ENCODE data around the gene CRTC1.

Gene CRTC1, protein sequence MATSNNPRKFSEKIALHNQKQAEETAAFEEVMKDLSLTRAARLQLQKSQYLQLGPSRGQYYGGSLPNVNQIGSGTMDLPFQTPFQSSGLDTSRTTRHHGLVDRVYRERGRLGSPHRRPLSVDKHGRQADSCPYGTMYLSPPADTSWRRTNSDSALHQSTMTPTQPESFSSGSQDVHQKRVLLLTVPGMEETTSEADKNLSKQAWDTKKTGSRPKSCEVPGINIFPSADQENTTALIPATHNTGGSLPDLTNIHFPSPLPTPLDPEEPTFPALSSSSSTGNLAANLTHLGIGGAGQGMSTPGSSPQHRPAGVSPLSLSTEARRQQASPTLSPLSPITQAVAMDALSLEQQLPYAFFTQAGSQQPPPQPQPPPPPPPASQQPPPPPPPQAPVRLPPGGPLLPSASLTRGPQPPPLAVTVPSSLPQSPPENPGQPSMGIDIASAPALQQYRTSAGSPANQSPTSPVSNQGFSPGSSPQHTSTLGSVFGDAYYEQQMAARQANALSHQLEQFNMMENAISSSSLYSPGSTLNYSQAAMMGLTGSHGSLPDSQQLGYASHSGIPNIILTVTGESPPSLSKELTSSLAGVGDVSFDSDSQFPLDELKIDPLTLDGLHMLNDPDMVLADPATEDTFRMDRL

DNA sequence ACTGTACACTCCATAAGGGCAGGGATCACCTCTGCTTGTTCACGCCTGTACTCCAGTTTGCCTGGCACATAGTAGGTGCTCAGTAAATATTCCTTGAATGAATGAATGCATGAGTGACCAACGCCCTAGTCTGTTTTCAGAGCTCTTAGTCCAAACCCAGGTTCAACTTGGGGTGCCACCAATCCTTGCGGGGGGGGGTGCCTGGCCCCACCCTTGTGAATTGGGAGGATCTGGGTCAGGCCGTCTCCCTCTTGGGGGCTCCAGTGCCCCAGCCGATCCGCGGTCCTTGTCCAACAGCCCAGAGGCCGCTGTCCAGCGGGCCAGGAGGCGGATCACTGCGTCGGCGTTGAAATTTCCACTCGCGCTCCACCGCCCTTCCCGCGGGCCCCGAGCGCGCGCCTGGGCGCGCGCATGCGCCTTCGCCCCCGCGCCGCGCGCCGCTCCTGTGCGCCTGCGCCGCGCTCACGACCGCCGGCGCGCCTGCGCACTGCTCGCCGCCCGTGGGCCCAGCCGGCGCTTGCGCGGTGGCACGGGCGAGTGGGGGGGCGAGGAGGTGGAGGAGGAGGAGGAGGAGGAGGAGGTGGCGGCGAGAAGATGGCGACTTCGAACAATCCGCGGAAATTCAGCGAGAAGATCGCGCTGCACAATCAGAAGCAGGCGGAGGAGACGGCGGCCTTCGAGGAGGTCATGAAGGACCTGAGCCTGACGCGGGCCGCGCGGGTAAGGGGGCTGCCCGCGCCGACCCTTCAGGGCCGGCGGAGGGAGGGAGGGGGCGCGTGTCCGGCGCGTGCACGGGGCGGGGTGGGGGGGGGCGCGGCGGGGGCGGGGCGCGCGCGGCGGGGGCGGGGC is at the start of gene CRTC1:
CRTC1 (plus strand) TSS at position 572 of the 849 bp plus-strand sequence; CDS start at position 595, 23 bp downstream.
- no peaks in the 10 kb centered on the region for H3K36me3 Mint-ChIP-seq (ENCODE audit: low read depth)
- peak; percentile 89 for DNase-seq (ENCODE audit: low spot score)
- peaks cover 5% of the 10 kb centered on the region for H3K4me1 Mint-ChIP-seq (ENCODE audit: low read depth)
- no peaks in the 10 kb centered on the region for H3K9me3 Mint-ChIP-seq
- peak within 1 kb of the TSS; percentile 94 for H3K27ac Mint-ChIP-seq
- peak within 1 kb of the TSS; percentile 89 for H3K4me3 Mint-ChIP-seq
- peaks cover 2% of the 10 kb centered on the region for H3K27me3 Mint-ChIP-seq (ENCODE audit: low read depth)

DNA sequence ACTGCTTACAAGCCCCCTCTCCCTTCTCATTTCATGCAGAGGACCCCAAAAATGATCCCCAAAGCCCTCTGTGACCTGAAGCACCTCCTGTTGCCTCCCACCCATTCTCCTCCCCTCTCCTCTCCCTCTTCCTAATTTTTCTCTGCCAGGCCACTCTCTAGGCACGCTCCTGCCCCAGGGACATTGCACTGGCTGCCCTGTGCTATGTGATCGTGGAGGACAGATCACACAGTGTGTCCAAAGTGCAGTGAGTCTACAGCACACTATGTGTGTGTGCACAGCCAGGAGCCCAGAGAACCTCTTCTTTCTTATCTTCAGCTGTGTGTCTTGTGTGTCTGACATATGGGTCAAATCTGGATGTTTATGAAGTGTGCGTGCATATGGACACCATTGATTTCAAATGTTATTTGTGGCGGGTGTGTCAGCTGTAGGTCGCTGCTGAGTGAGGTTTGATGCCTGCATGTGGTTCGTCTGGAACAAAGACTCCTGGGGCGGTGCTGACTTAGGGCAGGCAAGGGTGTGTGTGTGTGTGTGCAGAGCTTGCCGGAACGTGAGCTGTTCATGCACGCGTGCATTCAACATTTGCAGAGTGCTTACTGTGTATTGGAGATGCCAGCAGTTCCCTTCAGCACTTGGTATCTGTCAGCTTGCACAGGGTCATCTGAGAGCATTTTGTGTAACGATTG is 48.7 kb upstream of the CRTC1 start:
- Mint-ChIP-seq H3K27me3 (ENCODE audit: low read depth) (peaks cover 14% of the 10 kb centered on the region), H3K27ac (no peak overlapping the region), H3K36me3 (ENCODE audit: low read depth) (no peaks in the 10 kb centered on the region), H3K9me3 (no peaks in the 10 kb centered on the region), H3K4me1 (ENCODE audit: low read depth) (peaks cover 26% of the 10 kb centered on the region), H3K4me3 (no peak overlapping the region)
- no peak for DNase-seq (ENCODE audit: low spot score)

DNA sequence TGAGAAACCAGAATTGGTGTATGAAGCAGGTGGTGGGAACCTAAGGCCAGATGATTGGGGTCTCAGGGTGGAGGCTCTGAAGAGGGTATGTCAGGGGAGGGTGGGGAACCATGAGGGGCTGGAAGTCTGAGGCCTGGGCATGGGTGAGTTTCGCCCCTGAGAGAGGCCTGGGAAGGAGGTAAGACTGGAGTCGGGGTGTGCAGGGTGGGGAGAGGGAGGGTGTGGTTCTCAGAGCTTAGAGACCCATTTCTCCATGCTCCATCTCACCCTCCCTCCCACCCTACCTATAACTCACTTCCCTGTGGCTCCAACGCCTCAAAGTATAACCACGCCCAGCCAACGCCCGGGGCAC is 47.7 kb upstream of the CRTC1 start:
- no peaks in the 10 kb centered on the region for H3K36me3 Mint-ChIP-seq (ENCODE audit: low read depth)
- DNase-seq (ENCODE audit: low spot score): no peak
- H3K4me1 Mint-ChIP-seq (ENCODE audit: low read depth): peaks cover 27% of the 10 kb centered on the region
- H3K9me3 Mint-ChIP-seq: no peaks in the 10 kb centered on the region
- H3K27me3 Mint-ChIP-seq (ENCODE audit: low read depth): peaks cover 10% of the 10 kb centered on the region
- peak overlapping the region; percentile 90 for H3K4me3 Mint-ChIP-seq
- peak overlapping the region; percentile 92 for H3K27ac Mint-ChIP-seq

DNA sequence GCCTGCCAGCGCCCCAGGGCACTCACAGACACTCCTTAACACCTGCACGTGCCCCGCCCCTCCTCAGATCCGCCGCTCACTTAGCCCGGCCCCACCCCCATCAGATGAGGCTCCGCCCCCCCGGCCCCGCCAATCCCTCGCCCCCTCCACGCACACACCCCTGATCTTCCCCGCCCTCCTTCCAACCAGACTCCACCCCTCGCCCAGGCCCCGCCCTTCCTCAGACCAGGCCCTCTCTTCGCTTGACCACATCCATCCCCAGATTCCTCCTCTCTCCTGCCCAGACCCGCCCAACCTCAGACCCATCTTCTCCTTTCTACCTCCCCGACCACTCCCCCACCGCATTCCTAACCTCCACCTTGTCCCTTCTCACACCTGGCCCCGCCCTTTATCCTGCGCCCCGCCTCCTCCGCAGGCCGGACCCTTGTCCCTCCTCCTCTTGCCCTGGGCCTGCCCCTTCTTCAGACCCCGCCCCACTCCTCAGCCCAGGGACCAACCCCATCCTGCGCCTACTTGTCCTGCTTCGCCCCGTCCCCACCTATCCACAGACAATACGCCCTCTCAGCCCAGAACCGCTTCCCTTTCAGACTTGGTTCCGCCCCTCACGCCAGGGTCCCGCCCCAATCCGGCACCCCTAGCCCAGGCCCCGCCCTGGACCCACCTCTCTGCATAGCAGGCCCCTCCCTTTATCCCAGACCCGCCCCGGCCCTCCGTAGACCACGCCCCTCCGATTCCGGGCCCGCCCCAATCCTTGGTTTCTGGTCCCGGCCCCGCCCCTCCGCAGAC is 47.1 kb upstream of the CRTC1 start:
- DNase-seq (ENCODE audit: low spot score): peak; percentile 95
- H3K4me1 Mint-ChIP-seq (ENCODE audit: low read depth): peaks cover 27% of the 10 kb centered on the region
- H3K4me3 Mint-ChIP-seq: peak overlapping the region; percentile 90
- peak overlapping the region; percentile 92 for H3K27ac Mint-ChIP-seq
- H3K27me3 Mint-ChIP-seq (ENCODE audit: low read depth): peaks cover 10% of the 10 kb centered on the region
- H3K9me3 Mint-ChIP-seq: no peaks in the 10 kb centered on the region
- no peaks in the 10 kb centered on the region for H3K36me3 Mint-ChIP-seq (ENCODE audit: low read depth)

DNA sequence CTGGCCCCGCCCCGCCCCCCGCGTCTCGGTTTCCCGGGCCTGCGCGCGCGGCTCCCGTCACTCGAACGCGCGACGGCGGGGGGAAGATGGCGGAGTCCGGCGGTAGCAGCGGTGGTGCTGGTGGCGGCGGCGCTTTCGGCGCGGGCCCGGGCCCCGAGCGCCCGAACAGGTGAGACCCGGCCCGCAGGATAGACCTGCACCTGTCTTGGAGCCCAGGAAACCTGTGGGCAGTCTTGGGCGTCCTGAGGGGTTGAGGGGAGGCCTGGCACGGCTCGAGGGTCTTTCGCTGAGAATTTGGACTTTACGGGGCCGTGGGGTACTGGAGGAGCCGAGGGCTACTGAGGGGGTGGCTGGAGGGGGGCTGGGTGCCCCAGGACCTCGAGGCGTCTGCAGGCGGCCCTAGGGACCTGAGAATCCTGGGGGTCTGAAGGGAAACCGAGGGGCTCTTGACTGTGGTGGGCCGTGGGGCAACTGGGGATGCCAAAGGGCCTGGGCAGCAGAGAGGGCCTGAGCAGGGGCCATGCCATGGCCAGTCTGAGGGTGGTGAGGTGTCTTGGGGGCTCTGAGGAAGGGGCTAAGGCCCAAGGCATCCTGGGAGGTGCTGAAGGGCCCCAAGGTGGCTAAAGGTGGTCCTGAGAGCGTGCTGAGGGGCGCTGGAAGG is 46.4 kb upstream of the CRTC1 start, which contains the start of gene KLHL26:
KLHL26 (plus strand) TSS at position 60 of the 661 bp plus-strand sequence; CDS start at position 87, 27 bp downstream.
- H3K27me3 Mint-ChIP-seq (ENCODE audit: low read depth): peaks cover 10% of the 10 kb centered on the region
- peak within 1 kb of the TSS; percentile 90 for H3K4me3 Mint-ChIP-seq
- no peaks in the 10 kb centered on the region for H3K36me3 Mint-ChIP-seq (ENCODE audit: low read depth)
- DNase-seq (ENCODE audit: low spot score): no peak
- peak within 1 kb of the TSS; percentile 92 for H3K27ac Mint-ChIP-seq
- no peaks in the 10 kb centered on the region for H3K9me3 Mint-ChIP-seq
- H3K4me1 Mint-ChIP-seq (ENCODE audit: low read depth): peaks cover 27% of the 10 kb centered on the region

DNA sequence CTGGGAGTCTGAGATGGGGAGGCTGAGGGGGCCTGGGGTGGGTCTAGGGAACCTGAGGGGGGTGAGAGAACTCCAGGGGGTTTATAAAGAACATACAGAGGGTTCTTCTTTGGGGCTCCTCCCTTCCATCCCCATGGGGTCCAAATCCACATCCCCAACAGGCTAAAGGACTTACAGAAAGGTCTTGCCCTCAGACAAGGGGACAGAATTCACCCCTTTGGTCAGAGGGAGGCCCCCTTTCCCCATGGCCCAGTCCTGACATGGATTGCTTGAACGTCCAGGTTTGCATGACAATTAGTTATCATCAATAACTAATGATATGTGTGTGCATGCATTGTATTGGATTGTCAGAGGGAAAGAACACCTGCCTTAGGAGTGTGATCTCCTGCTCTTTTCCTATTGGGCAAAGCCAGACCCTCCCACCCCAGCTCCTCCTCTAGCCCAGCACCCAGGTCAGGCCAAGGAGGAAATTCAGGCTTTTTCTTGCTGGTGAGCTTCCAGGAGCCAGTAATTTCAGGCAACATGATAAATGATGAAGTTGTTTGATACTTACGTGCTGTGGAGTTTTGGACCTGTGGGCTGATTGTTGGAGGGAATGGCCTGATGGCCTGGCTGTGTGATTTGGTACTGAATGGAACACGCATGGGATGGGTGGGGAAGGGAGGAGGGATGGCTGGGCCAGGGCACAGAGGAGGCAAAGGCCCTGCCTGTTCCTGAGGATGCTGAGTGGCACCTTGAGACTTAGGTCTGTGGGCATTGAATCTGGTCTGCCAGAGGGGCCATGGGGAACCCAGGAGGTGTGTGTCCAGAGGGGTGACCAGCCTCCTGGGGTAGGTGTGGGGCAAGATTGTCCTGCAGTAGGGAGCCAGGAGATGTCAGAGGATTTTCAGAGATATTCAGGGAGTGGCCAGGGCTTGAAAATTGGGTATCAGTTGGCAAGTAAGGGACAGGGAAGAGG is 45.5 kb upstream of the CRTC1 start:
- Mint-ChIP-seq H3K27ac (peak overlapping the region; percentile 77), H3K36me3 (ENCODE audit: low read depth) (no peaks in the 10 kb centered on the region), H3K27me3 (ENCODE audit: low read depth) (peaks cover 10% of the 10 kb centered on the region), H3K4me1 (ENCODE audit: low read depth) (peaks cover 27% of the 10 kb centered on the region), H3K4me3 (peak overlapping the region; percentile 90), H3K9me3 (no peaks in the 10 kb centered on the region)
- no peak for DNase-seq (ENCODE audit: low spot score)

DNA sequence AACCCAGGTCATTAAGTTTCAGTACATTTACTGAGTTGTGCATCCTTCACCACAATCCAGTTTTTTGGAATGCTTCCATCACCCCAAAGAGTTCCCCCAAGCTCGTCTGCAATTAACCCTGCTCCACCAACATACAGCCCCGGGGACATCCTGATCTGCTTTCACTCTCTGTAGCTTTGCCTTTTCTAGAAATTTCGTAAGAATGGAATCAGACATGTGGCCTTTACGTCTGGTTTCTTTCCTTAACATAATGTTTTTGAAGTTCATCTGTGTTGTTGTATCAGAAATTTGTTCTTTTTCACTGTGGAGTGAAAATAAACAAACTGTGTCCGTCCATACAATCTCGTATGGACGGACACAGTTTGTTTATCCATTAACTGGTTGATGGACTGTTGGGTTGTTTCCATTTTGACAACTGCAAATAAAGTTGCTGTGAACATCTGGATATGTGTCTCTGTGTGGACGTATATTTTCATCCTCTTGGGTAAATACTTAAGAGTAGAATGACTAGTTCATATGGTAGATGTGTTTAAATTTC is 43.7 kb upstream of the CRTC1 start:
- Mint-ChIP-seq H3K27ac (no peak overlapping the region), H3K36me3 (ENCODE audit: low read depth) (no peaks in the 10 kb centered on the region), H3K4me3 (no peak overlapping the region), H3K4me1 (ENCODE audit: low read depth) (peaks cover 24% of the 10 kb centered on the region), H3K27me3 (ENCODE audit: low read depth) (peaks cover 5% of the 10 kb centered on the region), H3K9me3 (no peaks in the 10 kb centered on the region)
- DNase-seq (ENCODE audit: low spot score): no peak

DNA sequence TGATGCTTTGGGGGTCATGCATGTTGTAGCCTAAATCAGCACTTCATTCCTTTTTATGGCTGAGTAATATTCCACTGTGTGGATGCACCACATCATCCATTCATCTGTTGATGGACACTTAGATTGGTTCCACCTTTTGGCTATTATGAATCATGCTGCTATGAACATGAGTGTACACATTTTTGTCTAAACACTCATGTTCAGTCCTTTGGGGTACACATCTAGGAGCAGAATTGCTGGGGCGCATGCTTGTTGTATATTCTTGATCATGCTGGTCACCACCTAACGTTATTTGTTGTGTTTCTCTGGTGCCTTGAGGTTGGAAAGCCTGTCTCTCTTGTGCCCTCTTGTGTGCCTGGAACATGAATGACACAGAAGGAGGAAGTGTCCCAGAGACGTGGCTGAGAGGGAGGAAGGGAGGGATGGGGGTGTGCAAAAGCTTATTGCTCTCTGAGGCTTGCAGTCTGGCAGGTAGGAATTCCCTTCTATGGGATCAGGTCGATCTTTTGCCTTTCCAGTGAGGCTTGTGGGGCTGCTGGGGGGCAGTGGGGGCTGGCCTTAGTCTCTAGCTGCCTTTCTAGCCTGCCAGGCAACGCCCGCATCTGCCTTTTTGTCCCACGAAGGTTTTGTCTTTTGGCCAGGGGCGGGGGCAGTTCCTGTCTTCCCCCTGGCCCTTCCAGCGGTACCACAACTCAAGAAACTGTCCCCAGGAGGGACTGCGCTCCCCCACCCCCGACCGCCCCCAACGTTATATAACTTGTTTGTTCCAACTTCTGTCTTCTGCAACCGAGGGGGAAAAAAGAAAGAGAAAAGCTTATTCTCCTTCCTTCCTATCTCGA is 39.1 kb upstream of the CRTC1 start:
- no peaks in the 10 kb centered on the region for H3K36me3 Mint-ChIP-seq (ENCODE audit: low read depth)
- H3K4me3 Mint-ChIP-seq: no peak overlapping the region
- no peaks in the 10 kb centered on the region for H3K9me3 Mint-ChIP-seq
- peaks cover 3% of the 10 kb centered on the region for H3K4me1 Mint-ChIP-seq (ENCODE audit: low read depth)
- no peak overlapping the region for H3K27ac Mint-ChIP-seq
- DNase-seq (ENCODE audit: low spot score): no peak
- no peaks in the 10 kb centered on the region for H3K27me3 Mint-ChIP-seq (ENCODE audit: low read depth)

DNA sequence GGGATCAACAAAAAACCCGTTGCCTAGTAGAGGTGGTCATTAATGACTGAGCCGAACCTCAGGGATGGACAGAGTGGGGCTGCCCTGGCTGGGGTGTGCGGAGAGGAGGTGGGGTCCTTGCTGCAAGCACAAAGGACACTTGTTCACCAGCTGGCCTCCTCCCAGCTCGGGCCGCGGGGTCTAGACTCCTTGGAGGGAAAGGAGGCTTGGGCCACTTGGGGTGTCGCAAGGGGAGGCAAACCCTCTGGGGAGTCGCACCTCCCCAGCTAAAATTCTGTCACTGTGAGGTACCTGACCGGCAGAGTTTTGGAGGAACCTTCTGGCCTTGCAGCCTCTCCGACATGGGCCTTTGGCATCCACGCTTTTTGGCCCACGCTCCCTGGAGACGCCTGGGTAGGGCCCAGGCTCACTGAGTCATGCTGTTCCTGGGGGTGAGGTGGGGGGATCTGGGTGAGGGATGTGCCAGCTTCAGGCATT is 38.4 kb upstream of the CRTC1 start:
- no peaks in the 10 kb centered on the region for H3K27me3 Mint-ChIP-seq (ENCODE audit: low read depth)
- no peak overlapping the region for H3K27ac Mint-ChIP-seq
- DNase-seq (ENCODE audit: low spot score): no peak
- H3K36me3 Mint-ChIP-seq (ENCODE audit: low read depth): no peaks in the 10 kb centered on the region
- no peak overlapping the region for H3K4me3 Mint-ChIP-seq
- no peaks in the 10 kb centered on the region for H3K9me3 Mint-ChIP-seq
- no peaks in the 10 kb centered on the region for H3K4me1 Mint-ChIP-seq (ENCODE audit: low read depth)

DNA sequence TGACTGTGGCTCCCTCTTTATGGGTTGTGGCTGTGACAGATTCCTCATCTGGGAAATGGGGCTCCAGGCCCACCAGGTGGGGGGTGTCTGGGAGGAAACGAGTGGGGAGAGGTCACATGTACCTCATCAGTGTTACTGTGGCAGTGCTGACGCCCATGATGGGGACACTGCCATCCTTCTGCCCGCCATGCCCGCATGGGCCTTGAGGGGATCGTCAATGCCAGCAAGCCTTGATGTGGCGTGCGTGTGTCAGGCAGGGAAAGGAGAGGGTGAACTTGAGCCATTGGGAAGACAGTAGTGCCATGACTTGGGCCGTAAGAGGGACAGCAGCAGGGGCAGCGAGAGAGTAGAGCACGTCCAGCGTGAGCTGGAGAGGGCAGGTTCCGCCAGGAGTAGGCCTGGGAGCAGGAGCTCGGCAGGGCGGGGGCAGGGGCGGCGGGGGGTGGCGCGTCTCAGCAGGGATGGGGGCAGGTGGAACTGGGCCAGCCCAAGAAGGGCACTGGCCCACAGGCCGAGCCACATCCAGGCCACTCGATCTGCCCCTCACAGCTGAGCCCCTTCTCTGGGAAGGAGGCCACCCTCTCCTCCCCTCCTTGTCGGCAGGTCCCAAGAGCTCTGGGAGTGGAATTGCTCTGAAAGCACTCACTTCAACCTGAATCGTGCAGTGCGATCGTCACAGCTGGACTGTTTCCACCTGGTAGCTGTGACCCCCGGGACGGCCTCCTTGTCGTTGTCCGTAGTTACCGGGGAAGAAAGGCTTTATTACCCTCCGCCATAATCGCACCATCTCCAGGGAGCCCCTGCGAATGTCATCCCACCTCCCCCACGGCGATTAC is 36.7 kb upstream of the CRTC1 start:
- Mint-ChIP-seq H3K4me3 (no peak overlapping the region), H3K4me1 (ENCODE audit: low read depth) (no peaks in the 10 kb centered on the region), H3K9me3 (no peaks in the 10 kb centered on the region), H3K27me3 (ENCODE audit: low read depth) (no peaks in the 10 kb centered on the region), H3K27ac (no peak overlapping the region), H3K36me3 (ENCODE audit: low read depth) (no peaks in the 10 kb centered on the region)
- DNase-seq (ENCODE audit: low spot score): no peak
